Common myeloid progenitor, CD34-positive (primary cell): ENCODE measurements around the gene SERPINI2.

Experiments
- CTCF ChIA-PET: fragments of 350-600 bp; sonication (Branson Sonifier 250); formaldehyde crosslinking; loops from one replicate; lab custom pipeline; 2021; ENCODE audit warnings: antibody characterized with exemption; lab: Charles Lee
- POLR2A ChIA-PET: fragments of 350-600 bp; sonication (Branson Sonifier 250); formaldehyde crosslinking; loops from one replicate; lab custom pipeline; 2021; ENCODE audit warnings: antibody characterized with exemption; lab: Charles Lee
- DNase-seq, 3 donors: peaks; one replicate each; pipeline versions ENCODE4 v3.0.0 to v3.0.0-alpha.2; 2013
- H3K27ac ChIP-seq, 2 experiments: 1 replicate in 1 of 2; 2 replicates in 1 of 2; pipeline ENCODE4 v1.7.0; 2013; ENCODE audit warnings: inconsistent platforms in 2 of 2, low read length in 2 of 2, mild to moderate bottlenecking in 2 of 2, low read depth in 1 of 2, moderate library complexity in 1 of 2; ENCODE audit not compliant: severe bottlenecking in 2 of 2, insufficient read depth in 1 of 2, poor library complexity in 1 of 2
- H3K27me3 ChIP-seq, 5 experiments: replicated peaks in 2 of 5; 1 replicate in 3 of 5; 2 replicates in 2 of 5; pipeline versions ENCODE4 v1.6.1 to v1.7.0; 2013; ENCODE audit warnings: low read length in 4 of 5, mild to moderate bottlenecking in 2 of 5, moderate library complexity in 2 of 5, inconsistent platforms in 1 of 5; ENCODE audit not compliant: insufficient read depth in 5 of 5, control insufficient read depth in 4 of 5
- H3K36me3 ChIP-seq, 4 experiments: 1 replicate in 2 of 4; 2 replicates in 2 of 4; pipeline versions ENCODE4 v1.6.1 to v1.7.0; 2013; ENCODE audit warnings: low read length in 3 of 4, control low read depth in 1 of 4, mild to moderate bottlenecking in 1 of 4; ENCODE audit not compliant: control insufficient read depth in 4 of 4, insufficient read depth in 4 of 4
- H3K4me1 ChIP-seq, 4 experiments: 1 replicate in 3 of 4; 2 replicates in 1 of 4; pipeline versions ENCODE4 v1.6.1 to v1.7.1; 2013; ENCODE audit warnings: low read length in 3 of 4, mild to moderate bottlenecking in 3 of 4, control low read depth in 1 of 4, inconsistent platforms in 1 of 4, moderate library complexity in 1 of 4; ENCODE audit not compliant: control insufficient read depth in 4 of 4, insufficient read depth in 4 of 4; ENCODE audit errors: control extremely low read depth in 1 of 4
- H3K4me3 ChIP-seq, 7 experiments: 1 replicate in 4 of 7; 2 replicates in 3 of 7; pipeline versions ENCODE4 v1.5.1 to v1.7.0; 2013; ENCODE audit warnings: mild to moderate bottlenecking in 7 of 7, low read length in 6 of 7, moderate library complexity in 6 of 7, inconsistent platforms in 2 of 7, low read depth in 2 of 7, control low read depth in 1 of 7; ENCODE audit not compliant: insufficient read depth in 4 of 7, control insufficient read depth in 1 of 7; ENCODE audit errors: extremely low read depth in 1 of 7
- H3K9me3 ChIP-seq, 5 experiments: 1 replicate in 4 of 5; 2 replicates in 1 of 5; pipeline versions ENCODE4 v1.6.1 to v1.7.1; 2013; ENCODE audit warnings: low read length in 4 of 5, mild to moderate bottlenecking in 2 of 5, inconsistent platforms in 1 of 5, low read depth in 1 of 5, moderate library complexity in 1 of 5; ENCODE audit not compliant: control insufficient read depth in 4 of 5, insufficient read depth in 2 of 5; ENCODE audit errors: control extremely low read depth in 1 of 5
- WGBS: methylation state at CpG from one replicate; pipeline ENCODE4 v1.1.5; 2013; ENCODE audit not compliant: insufficient coverage; 5-methylcytosine and 5-hydroxymethylcytosine counted together

Gene SERPINI2

DNA sequence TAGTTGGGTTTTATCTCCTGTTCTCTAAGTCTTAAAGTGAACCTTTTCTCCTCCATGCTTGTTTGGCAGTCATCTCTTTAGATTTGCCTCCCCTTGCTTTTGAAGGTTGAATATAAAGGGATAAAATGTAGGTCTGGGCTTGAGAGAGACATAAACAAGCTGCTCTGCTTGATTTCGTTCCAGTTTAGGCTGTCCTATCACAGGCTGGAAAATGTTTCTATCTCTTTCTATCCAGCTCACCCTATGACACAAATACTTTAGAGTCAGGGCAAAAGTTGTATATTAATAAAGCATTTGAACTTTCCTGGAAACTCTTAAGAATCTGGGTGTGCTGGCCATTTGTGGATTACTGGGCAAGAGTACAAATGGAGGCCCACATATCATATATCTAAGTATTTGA is 64.2 kb downstream of the SERPINI2 start:
- H3K4me1 ChIP-seq, result no peaks in the 10 kb centered on the region
- no peak overlapping the region for H3K4me3 ChIP-seq
- ChIA-PET POLR2A (no interaction called here), CTCF (interaction anchor here (2.0 to 2.7 kb wide), 3 partner anchors 11 to 472 kb away, joined by 10 to 15 read pairs (median 13); no protein-coding TSS in a partner anchor)
- DNase-seq, result no peak
- no peaks in the 10 kb centered on the region for H3K36me3 ChIP-seq
- WGBS, result no CpG with 5 or more reads among the region's 1 CpG
- H3K9me3 ChIP-seq, result no peaks in the 10 kb centered on the region
- H3K27me3 ChIP-seq, result no peaks in the 10 kb centered on the region
- H3K27ac ChIP-seq, result no peak overlapping the region

DNA sequence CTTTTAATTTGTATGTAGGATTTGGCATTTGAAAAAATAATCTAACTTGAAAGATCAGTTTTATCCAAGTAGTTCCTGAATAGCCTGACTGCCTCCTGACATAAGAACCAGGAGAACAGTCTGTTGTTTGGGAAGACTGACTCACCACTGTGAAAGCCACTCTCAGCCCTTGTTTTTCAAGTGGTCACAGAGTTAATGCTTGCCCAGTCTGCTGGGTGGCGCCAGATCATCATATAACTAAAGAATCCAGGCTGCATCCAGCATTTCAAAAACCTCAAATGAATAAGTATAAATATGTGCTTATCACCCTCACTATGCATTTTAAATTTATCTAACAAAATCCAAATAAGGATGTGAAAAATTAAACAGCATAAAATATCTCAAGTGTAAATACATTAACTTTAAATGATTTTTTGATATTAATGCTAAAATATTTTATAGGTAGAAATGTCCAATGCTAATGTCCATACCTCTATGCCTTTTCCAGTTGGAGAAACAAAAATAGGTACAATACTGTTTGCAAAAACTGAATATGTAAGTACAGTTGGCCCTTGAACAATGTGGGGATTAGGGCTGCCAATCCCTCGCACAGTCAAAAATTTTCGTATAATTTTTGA is 66.9 kb downstream of the SERPINI2 start:
- H3K9me3 ChIP-seq, result no peaks in the 10 kb centered on the region
- no peaks in the 10 kb centered on the region for H3K36me3 ChIP-seq
- no peaks in the 10 kb centered on the region for H3K4me1 ChIP-seq
- H3K27me3 ChIP-seq, result no peaks in the 10 kb centered on the region
- CTCF ChIA-PET, result interaction anchor here (0.9 to 3.2 kb wide), 13 partner anchors 8 to 484 kb away, joined by 3 to 30 read pairs (median 4); no protein-coding TSS in a partner anchor
- no CpG with 5 or more reads among the region's 3 CpGs for WGBS
- H3K4me3 ChIP-seq, result no peak overlapping the region
- POLR2A ChIA-PET, result no interaction called here
- peak; percentile 64 to 81 (median 79) for DNase-seq
- no peak overlapping the region for H3K27ac ChIP-seq

DNA sequence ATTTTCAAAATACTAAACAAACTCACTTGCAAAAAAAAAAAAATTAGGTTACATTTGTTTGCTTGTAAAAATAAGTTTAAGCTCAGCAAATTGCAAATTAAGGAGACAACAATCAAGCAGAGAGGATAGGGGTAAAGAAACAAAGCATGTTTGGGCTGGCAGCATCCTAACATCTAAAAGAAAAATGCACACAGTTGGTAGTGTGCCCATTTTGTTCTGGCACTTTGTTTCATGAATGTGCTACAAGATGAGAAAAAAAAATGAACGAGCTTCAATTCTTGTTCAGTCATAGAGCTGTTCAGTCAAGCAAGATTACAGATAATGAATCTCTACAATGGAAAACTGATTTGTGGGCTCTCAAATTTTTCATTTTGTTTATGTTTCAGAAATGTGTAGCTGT is 76.0 kb downstream of the SERPINI2 start:
- no CpG with 5 or more reads among the region's 1 CpG for WGBS
- POLR2A ChIA-PET, result no interaction called here

GRCh38 chr3:167396075-167396474 is 77.8 kb downstream of the SERPINI2 start:
- Histone ChIP-seq H3K27ac (no peak overlapping the region), H3K4me3 (no peak overlapping the region), H3K27me3 (no peaks in the 10 kb centered on the region), H3K4me1 (no peaks in the 10 kb centered on the region), H3K9me3 (no peaks in the 10 kb centered on the region), H3K36me3 (no peaks in the 10 kb centered on the region)
- POLR2A ChIA-PET, result interaction anchor here (0.6 kb wide), 1 partner anchor 289 kb away, joined by 3 read pairs; no protein-coding TSS in a partner anchor
- CTCF ChIA-PET, result no interaction called here
- no peak for DNase-seq
- WGBS, result 96% methylated on average over 2 of the region's 2 CpGs

More for the DNA sequence above, 76.0 kb downstream of the SERPINI2 start:
- CTCF ChIA-PET, result interaction anchor here (0.9 to 2.9 kb wide), 3 partner anchors 8 to 18 kb away, joined by 3 to 10 read pairs (median 3); partner anchors contain the start of gene ZBBX
- Histone ChIP-seq H3K27me3 (no peaks in the 10 kb centered on the region), H3K9me3 (no peaks in the 10 kb centered on the region), H3K27ac (no peak overlapping the region), H3K36me3 (no peaks in the 10 kb centered on the region), H3K4me1 (no peaks in the 10 kb centered on the region), H3K4me3 (no peak overlapping the region)
- no peak for DNase-seq

DNA sequence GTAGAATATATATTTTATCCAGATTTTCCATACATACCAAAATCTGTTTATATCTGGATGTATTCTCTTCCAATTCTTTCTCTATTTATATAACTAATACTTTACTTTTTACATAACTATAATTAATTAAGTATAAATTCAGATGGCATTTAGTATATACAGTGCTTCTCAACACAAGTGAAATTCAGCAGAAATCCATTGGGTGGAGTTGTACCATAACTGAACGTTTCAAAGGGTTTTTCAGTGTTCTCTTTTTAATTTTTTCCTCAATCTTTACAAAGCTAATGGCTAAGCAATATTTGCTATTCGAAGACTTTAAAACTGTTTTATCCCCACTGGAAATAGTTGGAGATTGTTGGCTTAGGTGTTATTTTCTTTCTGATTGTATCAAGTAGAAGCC is 79.8 kb downstream of the SERPINI2 start:
- Histone ChIP-seq H3K4me3 (no peak overlapping the region), H3K9me3 (no peaks in the 10 kb centered on the region), H3K27me3 (no peaks in the 10 kb centered on the region), H3K27ac (no peak overlapping the region), H3K4me1 (no peaks in the 10 kb centered on the region), H3K36me3 (no peaks in the 10 kb centered on the region)
- DNase-seq, result peak in 2 of 3 donors; percentile 24 to 28
- CTCF ChIA-PET, result interaction anchor here (1.7 to 1.9 kb wide), 2 partner anchors 14 to 347 kb away, joined by 4 to 6 read pairs; no protein-coding TSS in a partner anchor
- POLR2A ChIA-PET, result no interaction called here
- no CpG with 5 or more reads among the region's 2 CpGs for WGBS
